ENCODE measurements around the gene MVB12B. TPM values are rescaled to one million over a fixed set of nuclear protein-coding genes. Genes with fewer than 3 reads are reported as not detected.

MVB12B gene
- total and polyA plus RNA-seq, 2 of the 13 experiments (the other 11 are each of a cell fraction or from before 2014, with no cell fraction given): 12.1 to 30.1 TPM

- TF ChIP-seq HMGXB4 (CRISPR knock-in tag; IDR thresholded peaks at IDR 0.05; ENCODE audit: borderline replicate concordance in 1 of 2, low read depth in 1 of 2) (0 out of 4 replicates have a peak, but pooled peaks of 1 of the 2 experiments have one; percentile 43), TCF7L2 (IDR thresholded peaks at IDR 0.05; ENCODE audit: low read depth, low read length) (peak; percentile 65; the same call in 1 of the 2 replicates), ASH2L (IDR thresholded peaks at IDR 0.05; ENCODE audit: insufficient read length, low read depth, low read length) (peak; percentile 52), ARID5B (CRISPR knock-in tag; IDR thresholded peaks at IDR 0.05) (peak; percentile 49; the same call in 1 of the 2 replicates), ZNF556 (CRISPR knock-in tag; IDR thresholded peaks at IDR 0.05; ENCODE audit: borderline replicate concordance) (0 out of 2 replicates have a peak, but pooled peaks have one; percentile 40), GATAD2A (CRISPR knock-in tag; IDR thresholded peaks at IDR 0.05) (peak; percentile 36; the same call in 1 of the 2 replicates), ZNF207 (IDR thresholded peaks at IDR 0.05; ENCODE audit: borderline replicate concordance) (no peak), KAT8 (CRISPR knock-in tag; IDR thresholded peaks at IDR 0.05) (peak; percentile 20; the same call in 1 of the 2 replicates), ZNF678 (CRISPR knock-in tag; IDR thresholded peaks at IDR 0.05) (peak; percentile 67; the same call in 1 of the 2 replicates), NCOA2 (CRISPR knock-in tag; IDR thresholded peaks at IDR 0.05) (peak; percentile 74; the same call in 1 of the 2 replicates), POLR2G (IDR thresholded peaks at IDR 0.05; ENCODE audit: low read depth, low read length) (peak; percentile 54), PAX8 (CRISPR knock-in tag; IDR thresholded peaks at IDR 0.05; ENCODE audit: borderline replicate concordance) (no peak), ZNF687 (CRISPR knock-in tag; IDR thresholded peaks at IDR 0.05) (peak; percentile 90), PAF1 (CRISPR knock-in tag; IDR thresholded peaks at IDR 0.05) (no peak)
- TF ChIP-seq, protein P1, sequence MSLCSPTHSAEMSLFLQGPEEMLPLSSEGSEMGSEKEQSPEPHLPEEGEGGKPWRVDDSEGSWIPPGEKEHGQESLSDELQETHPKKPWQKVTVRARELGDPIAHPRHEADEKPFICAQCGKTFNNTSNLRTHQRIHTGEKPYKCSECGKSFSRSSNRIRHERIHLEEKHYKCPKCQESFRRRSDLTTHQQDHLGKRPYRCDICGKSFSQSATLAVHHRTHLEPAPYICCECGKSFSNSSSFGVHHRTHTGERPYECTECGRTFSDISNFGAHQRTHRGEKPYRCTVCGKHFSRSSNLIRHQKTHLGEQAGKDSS (CRISPR knock-in tag; IDR thresholded peaks at IDR 0.05; ENCODE audit: borderline replicate concordance, low read depth): peak; percentile 81; the same call in 1 of the 2 replicates
Observed at GRCh38 chr9:126516936-126517832, 190.6 kb downstream of the MVB12B start (continued).
